Measurements from ENCODE around the gene PIN1.
"Not testable (repeated sequence)": the region's sequence is repeated elsewhere in the genome, so short reads cannot be mapped to it uniquely, and the experiment has no call there.

The PIN1 gene

DNA sequence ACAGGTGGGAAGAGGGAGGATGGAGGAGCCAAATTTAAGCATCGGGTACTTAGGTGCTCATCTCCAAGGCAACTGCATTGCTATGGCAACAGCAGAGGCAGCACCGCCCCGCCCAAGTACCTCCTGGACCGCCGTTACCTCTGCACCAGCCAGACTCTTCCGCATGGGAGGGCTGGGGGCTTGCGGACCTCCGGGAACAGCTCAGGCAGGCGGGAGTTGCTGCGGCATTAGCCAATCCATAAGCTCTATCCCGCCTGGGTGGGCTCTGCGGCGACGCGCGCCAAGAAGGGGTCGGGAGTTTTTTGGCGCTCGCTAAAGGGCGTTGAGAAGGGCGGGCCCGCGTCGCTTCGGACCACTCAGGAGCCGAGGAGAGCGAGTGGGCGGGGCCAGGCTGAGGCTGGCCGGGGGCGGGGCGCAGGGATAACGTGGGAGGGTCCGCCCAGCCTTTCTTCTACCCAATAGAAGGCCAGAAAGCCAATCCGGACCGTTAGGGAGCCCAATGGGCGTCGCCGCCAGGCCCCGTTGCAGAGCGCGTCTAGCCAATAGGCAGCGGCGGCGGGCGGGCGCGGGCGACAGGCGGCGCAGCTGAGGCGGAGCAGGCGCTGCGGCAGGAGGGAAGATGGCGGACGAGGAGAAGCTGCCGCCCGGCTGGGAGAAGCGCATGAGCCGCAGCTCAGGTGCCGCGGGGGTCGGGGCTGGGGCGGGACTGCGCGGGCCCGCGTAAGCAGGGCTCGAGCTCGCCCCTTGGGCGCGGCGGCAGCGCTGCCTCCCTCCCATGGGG, at the start of gene PIN1:
TSS of gene PIN1 (plus strand) at position 593 of the 781 bp plus-strand sequence. CDS start at position 620, 27 bp downstream.
- DNase-seq = peak; percentile 99 to 100

- peak; percentile 96 to 97 for DNase-seq
These were observed 49.5 kb upstream of the PIN1 start for GRCh38 chr19:9785367-9786331.

DNA sequence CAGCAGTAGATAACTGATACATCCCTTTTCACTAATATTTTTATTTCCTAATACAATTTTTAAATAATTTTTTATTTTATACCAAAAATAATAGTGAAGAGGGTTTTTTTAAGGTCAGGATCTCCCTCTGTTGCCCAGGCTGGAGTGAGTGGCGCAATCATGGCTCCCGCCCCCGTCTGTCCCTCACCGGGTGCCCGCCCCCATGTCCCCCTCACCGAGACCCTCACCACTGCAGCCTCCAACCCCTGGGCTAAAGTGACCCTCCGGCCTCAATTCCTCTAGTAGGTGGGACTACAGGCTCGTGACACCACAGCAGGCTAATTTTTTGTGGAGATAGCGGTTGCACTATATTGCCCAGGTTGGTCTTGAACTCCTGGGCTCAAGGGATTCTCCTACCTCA, 48.8 kb upstream of the PIN1 start:
- DNase-seq = no peak

- DNase-seq = no peak
These were observed 48.3 kb upstream of the PIN1 start for GRCh38 chr19:9786819-9787218.

- not testable (repeated sequence) for DNase-seq
These were observed 46.5 kb upstream of the PIN1 start for GRCh38 chr19:9788604-9789003.

DNA sequence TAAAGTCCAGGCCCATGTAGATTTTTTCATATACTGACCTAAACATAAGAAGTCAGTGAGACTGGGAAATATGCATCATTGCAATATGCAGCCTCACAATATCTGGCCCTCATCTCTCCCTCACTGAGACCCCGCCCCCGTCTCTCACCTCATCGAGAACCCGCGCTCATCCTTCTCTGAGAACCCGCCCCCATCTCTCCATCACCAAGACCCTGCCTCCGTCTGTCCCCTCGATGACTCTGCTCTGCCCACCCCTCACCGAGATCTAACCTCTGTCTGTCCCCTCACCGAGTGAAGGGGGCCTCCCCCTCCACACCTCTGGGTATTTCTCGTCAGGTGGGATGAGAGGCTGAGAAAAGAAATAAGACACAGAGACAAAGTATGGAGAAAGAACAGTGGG, 46.1 kb upstream of the PIN1 start:
- DNase-seq = no peak

DNA sequence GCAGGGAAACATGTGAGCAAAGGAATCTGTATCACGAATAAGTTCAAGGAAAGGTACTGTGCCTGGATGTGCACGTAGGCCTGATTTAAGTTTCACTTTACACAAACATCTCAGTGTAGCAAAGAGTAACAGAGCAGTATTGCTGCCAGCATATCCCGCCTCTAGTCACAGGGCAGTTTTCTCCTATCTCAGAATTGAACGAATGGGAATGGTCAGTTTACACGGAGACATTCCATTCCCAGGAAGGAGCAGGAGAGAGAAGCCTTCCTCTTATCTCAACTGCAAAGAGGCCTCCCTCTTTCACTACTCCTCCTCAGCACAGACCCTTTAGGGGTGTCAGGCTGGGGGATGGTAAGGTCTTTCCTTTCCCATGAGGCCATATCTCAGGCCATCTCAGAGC, 45.5 kb upstream of the PIN1 start:
- not testable (repeated sequence) for DNase-seq

GRCh38 chr19:9791073-9791367, 44.1 kb upstream of the PIN1 start:
- DNase-seq = not testable (repeated sequence)

DNA sequence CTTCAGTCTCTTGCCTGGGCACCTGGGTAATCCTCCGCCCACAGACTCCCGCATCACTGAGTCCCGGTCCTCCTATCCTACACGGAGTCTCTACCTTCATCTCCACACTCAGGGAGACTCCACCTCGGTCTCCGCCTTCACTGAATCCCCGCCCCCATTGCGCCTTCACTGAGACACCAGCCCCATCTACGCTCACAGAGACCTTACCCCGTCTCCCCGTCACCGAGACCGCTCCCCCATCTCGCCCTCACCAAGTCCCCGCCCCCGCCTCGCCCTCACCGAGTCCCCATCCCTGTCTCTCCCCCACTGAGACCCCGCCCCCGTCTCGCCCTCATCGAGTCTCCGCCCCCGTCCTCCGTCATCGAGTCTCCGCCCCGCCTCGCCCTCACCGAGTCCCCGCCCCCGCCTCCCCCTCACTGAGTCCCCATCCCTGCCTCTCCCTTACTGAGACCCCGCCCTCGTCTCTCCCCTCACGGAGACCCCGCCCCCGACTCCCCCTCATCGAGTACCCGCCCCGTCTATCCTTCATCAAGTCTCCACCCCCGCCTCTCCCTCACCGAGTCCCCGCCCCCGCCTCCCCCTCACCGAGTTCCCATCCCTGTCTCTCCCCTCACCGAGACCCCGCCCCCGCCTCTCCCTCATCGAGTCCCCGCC, 43.4 kb upstream of the PIN1 start:
- peak; percentile 95 to 96 for DNase-seq

GRCh38 chr19:9792206-9793070, 42.7 kb upstream of the PIN1 start:
- peak; percentile 95 to 96 for DNase-seq

GRCh38 chr19:9793071-9793591, 42.0 kb upstream of the PIN1 start:
- peak; percentile 68 to 77 for DNase-seq

- peak; percentile 91 to 94 for DNase-seq
These were observed 38.9 kb upstream of the PIN1 start for GRCh38 chr19:9796113-9796773.

- DNase-seq = no peak
These were observed 37.2 kb upstream of the PIN1 start for GRCh38 chr19:9797871-9798270.

DNA sequence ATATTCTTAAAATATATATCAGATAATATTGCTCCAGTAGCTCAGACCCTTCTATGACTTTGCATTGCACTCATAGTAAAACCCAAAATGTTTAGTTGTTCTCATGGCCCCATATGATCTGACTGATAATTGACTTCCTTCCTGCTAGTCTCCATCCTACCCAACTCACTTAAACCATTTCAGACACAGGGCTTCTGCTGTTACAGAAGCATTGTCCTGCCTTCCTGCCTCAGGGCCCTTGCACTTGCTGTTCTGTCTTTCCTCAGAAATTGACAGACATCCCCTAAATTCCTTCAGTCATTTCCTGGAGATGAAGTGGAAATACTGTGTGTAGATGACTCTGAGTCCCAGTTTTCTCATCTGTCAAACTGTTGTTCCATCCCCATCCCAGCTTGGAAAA, 36.0 kb upstream of the PIN1 start:
- DNase-seq = no peak

GRCh38 chr19:9801976-9802375, 33.1 kb upstream of the PIN1 start:
- DNase-seq = no peak

GRCh38 chr19:9806803-9807202, 28.3 kb upstream of the PIN1 start:
- no peak for DNase-seq

DNA sequence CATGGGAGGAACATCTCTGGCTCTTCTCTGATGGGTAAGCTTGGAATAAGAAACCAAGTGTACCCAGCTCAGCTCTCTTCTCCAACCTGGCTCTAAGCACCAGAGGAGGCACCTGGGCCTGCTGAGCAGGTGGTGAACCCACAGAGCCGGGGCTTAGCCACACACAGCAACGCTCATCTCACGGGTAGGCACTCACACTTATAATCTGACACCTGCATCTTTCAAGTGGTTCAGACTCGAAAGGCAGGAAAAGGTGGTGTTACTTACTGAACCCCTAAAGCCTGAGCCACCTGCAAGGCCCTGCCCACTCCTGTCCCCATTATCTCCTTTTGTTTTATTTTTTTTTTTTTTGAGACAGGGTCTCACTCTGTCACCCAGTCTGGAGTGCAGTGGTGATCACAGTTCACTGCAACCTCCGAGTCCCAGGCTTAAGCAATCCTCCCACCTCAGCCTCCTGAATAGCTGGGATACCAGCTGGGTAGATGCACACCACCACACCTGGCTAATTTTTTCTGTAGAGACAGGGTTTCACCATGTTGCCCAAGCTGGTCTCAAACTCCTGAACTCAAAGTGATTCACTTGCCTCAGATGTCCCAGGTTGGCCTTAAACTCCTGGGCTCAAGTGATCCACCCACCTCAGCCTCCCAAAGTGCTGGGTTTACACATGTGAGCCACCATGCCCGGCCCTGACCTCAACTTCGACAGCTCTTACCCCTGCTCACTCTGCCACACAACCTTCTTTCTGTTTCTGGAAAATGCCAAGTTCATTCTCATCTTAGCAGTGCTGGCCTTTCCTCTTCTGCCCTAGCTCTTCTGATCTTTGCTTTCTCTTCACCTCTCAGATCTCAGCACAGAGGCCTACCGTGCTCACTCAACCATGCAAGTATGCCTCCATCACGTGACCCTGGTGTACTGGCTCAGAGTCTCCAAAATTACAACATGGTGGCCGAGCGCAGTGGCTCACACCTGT, 26.0 kb upstream of the PIN1 start:
- peak; percentile 38 to 67 for DNase-seq

DNA sequence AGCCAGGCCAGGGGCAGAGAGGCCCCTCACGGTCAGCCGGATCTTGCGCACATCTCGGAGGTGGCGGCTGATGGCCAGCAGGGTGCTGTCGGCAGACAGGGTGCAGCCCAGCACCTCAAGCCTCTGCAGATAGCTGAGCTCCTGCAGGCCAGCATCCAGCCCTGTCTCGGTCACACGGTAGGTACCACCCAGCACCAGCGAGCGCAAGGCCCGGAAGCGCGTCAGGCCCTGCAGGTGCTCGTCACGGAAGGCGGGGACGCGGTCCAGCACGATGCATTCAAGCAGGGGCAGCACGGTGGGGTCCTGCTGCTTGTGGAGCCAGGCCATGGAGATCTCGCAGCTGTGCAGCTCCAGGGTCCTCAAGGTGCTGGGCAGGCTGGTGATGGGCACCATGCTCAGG, 24.0 kb upstream of the PIN1 start:
- no peak for DNase-seq

DNA sequence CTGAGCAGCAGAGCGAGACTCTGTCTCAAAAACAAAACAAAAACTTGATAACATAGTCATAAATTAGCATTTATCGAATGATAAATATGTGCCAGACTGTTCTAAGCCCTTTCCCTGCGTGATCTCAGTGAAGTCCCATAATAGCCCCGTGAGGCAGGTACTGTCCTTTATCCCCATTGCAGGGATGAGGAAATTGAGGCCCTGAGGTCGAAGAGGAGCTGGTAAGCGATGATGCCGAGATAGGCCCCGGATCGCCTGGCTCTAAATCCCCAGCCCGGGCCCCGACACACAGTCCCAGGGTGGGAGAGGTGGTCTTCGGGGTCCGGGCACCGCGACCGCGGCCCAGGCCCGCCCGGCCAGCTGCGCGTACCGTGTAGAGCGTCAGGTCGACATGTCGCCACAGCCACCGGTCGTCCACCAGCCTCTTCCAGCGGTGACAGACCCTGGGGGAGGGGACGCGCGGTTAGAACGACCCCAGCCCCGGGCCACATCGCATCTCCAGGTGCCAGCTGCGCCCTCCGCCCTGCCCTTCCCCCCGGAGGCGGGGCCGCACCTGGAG, 16.9 kb upstream of the PIN1 start:
- no peak for DNase-seq
